Stimulated activated CD8-positive, alpha-beta memory T cell treated with anti-CD3 and anti-CD28 coated beads, Interleukin-7, amount 100 ng/mL, for 4 hours (primary cell): ENCODE data around the gene TTC28.
"Not testable (repeated sequence)": the region's sequence is repeated elsewhere in the genome, so short reads cannot be mapped to it uniquely, and the experiment has no call there.

ENCODE experiments used
- DNase-seq, 2 donors: peaks; one replicate each; pipeline ENCODE4 v3.0.0-alpha.2; 2020; ENCODE audit warnings: low read depth in 2 of 2

TTC28 gene

DNA sequence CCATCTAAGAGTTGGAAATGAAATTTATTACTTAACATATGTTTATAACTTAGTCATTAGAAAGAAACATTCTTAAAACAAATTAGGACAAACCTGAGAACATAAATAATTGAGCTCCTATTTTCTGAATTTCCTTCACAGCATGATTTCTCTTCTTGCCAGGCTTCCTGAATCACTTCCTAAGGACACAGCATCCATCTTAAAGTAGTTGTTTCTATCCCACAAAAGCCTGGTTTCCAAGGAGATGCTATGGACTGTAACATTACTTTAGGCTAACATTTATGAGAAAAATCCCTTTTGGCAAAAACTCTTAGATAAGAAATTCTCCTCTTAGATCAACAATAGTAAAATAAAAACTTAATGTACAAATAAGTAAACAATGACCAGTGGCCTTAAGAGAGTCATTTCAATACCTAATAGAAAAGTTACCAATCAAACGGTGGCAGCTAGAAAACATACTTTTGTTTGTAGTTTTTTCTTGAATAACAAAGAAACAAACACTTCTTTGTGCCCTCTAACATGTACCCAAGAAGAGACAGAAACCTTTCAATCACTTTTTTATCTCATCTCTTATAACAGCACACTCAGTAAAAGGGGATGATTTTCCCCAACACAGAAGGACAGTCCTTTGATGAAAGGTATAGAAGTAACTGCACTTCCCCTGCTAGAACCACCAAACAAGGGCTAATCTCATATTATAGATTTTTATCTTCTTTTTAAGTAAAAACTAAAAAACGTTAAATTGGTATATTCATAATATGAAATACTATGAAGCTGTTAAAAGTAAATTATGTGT, 74.5 kb downstream of the TTC28 start:
- no peak for DNase-seq

DNA sequence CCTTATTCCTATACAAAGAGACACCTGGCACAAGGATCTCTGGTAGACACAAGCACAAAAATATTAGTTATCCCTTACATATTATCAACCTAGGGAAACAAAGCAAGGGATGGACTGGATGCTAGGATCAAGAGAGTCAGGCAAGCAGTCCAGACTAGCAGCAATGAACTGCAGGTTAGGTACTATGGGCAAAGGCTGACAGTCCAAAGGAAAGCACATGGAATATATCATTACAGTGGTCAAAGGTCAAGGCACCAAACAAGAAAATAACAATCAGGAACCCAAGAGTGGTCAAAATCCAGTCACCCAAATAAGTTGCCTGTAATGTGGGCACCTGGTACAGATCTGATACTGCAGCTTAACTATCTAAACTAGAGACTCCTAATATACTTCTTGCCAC, 77.7 kb downstream of the TTC28 start:
- DNase-seq, result no peak

DNA sequence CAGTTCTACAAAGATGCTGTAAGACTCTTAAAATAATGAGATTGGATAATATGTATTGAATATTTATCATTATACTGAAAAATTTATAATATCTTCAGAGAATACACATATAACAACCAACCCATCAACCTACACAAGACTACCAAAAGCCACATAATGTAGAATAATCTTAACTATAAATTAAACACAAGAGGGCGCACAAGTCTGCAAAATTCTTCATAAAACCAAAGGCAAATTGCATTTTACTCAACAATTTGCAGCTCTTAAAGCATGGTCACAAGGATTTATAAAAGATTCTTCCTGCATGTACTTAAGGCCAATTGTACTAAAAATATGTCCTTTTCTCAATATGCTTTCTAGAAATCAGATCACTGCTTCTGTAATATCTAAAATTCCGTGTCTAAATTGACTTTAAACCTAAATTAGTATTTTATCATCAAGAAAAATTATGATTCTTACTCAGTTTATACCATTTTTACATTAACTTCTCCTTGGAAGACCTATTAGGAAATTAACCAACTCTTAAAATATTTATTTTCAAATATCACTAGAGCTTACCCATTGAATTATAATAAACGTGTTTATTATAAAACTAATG, 79.0 kb downstream of the TTC28 start:
- no peak for DNase-seq

DNA sequence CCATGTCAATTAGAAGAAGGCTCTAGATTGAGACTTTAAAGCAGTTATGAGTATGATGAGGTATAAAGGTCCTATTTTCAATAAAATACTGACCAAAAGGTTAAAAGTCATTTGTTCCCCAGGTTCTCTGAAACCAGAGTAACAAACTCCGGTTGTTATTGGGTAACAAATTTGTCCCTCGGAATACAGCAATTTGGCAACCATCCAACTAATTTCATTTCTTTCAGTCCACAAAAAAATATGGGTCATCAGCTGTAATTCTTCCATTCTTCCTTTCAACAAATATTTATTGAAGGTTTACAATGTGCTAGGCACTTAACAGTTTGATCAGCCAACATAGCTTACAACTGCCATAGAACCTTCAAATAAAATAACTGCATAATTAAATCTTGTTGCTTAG, 79.9 kb downstream of the TTC28 start:
- no peak for DNase-seq

DNA sequence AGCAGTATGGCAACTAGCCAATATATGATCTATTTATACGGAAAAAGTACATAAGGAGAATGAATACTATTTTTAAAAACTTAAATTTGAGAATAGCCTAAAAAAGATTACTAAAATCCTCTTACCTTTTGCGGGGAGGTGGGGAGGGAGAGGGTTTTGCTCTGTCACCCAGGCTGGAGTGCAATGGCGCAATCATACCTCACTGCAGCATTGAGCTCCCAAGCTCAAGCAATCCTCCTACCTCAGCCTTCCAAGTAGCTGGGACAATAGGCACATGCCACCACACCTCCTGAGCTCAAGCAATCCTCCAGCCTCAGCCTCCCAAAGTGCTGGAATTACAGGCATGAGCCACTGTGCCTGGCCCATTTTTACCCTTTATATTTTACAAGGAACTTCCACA, 82.0 kb downstream of the TTC28 start:
- DNase-seq, result no peak

DNA sequence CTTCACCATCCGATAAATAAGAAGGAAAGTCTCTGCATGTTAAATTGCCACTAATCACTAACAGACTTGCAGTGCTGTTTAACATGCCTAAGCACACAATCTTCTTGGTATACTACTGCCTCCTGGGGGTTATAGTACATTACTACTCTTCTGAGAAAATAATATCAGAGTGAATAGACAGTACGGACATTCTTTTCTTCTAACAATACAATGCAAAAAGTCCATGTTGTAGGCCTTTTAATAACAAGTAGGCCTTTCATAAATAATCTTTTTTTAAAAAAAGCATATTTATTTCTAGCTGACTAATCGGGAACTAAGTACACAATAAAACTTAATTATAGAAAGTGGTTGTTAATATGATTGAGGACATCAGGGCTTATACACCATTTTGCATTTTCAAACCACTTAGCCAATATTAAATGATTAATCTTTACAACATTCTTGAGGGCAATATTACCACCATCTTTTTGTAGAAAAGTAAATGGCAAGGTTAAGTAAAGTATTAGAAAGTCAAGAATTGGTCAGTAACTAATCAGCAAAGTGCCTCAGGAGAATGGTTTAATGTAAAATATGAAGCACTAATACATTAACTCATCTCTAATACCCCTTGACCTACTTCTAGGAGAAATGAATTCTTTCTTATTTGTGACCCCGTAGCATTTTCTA, 84.7 kb downstream of the TTC28 start:
- DNase-seq, result no peak

- no peak for DNase-seq
Observed at GRCh38 chr22:28594076-28594796, 85.4 kb downstream of the TTC28 start.

- no peak for DNase-seq
Observed at GRCh38 chr22:28593299-28593698, 86.3 kb downstream of the TTC28 start.

DNA sequence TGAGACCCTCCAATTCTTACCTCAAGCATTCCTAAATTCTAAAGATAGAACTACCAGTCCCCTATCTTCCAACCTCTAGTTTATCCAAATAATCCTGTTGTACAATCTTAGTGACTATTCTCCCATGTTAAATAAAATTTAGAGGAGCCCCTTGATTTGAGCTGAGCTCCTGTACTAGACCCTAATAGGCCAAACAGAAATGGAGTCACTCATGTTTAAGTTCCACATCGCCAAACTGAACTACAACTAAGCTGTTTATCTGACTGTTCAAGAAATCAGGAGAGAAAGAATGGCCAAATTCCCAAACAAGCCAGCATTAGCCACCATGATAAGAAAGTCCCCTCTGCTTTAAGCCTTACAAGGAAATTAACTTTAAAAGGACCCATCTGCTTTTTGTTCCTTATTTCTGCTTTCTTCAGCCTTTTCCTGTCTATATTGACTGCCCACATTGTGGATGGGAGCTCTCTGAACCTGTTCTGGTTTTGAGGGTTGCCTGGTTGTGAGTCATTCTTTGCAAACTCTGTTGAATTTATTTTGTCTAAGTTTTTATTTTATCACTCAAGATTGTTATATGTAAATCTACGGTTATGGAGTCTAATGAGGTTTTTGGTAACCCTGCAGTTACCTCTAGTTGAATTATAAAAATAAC, 90.4 kb downstream of the TTC28 start:
- DNase-seq, result no peak

DNA sequence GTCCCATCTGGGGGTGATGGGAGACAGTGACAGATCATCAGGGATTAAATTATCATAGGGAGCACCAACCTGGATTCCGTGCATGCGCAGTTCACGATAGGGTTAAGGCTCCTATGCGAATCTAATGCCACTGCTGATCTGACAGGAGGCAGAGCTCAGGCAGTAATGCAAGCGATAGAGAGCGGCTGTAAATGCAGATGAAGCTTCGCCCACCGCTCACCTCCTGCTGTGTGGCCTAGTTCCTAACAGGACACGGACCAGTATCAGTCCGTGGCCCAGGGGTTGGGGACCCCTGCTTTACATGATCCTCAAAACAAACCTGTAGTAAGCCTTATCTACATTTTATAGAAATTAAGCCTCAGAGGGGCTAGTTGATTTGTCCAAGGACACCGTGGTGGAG, 94.3 kb downstream of the TTC28 start:
- no peak for DNase-seq

DNA sequence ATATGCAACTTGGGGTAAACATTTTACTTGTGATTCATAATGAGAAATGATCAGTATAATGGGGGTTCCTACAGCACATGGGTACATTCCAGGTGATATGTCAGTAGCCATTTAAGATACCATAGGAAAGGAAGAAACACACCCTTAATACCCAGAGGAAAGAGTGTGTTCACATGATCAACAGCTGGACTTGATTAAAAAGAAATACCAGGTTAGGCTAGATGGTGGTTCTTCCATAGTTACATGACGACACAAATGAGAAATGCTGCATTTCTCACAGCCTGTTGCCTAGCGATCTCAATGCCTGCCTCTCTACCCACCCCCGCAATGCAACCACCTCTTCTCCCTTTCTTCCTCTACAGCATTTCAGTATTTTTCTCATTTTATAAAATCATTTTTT, 96.8 kb downstream of the TTC28 start:
- DNase-seq, result no peak

DNA sequence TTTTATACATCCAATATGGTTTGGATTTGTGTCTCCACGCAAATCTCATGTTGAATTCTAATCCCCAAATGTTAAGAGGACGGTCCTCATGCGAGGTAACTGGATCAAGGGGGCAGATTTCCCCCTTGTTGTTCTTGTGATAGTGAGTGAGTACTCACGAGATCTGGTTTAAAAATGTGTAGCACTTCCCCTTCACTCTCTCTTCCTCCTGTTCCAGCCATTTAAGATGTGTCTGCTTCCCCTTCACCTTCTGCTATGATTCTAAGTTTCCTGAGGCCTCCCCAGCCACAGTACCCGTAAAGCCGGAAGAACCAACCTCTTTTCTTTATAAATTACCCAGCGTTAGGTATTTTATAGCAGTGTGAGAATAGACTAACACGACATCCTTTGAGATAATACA, 98.6 kb downstream of the TTC28 start:
- DNase-seq, result no peak

GRCh38 chr22:28576162-28576561, 103.5 kb downstream of the TTC28 start:
- DNase-seq, result no peak

- DNase-seq, result no peak
Observed at GRCh38 chr22:28574159-28574788, 105.4 kb downstream of the TTC28 start.

DNA sequence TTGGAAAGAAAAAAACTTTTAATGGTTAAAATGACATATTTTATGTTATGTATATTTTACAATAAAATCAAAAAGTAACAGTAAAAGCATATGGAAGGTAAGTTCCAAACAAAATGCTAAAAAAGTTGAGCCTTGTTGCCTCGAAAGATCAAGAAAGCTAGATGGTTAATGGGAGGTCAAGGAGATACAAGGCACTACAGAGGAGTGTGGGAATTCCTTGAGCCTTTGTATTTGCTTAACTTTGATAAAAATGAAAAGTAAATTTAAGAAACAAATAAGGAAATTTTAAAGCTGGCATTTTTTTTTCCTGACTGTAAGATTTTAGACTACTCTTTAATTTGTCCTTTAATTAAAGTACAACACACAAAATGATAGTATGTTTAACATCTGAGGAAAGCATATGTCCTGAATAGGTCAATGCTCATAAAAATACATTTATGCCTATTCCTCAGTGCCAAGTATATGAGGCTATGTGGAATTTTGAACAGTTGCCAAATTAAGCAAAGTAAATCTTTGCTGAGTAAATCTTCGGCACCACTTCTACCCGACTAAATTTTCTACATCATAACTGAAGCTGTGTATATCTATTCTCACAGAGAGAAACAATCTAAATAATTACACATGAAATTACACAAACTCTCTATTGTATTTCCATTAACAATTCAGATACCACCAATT, 108.8 kb downstream of the TTC28 start:
- DNase-seq, result no peak

- not testable (repeated sequence) for DNase-seq
Observed at GRCh38 chr22:28568974-28569373, 110.7 kb downstream of the TTC28 start.

DNA sequence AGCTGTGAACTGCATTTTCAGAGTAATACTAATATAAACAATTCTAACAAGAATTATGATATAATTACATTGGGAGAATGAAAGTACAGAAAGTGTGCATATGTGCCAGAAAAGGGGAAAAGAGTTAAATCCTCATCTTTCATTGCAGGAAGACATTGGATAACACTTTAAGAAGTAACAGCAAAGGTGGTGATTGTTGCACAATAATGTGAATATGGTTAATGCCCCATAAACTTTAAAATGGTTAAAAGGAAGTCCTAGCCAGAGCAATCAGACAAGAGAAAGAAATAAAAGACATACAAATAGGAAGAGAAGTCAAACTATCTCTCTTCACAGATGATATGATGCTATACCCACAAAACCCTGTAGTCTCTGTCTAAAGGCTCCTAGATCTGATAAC, 111.5 kb downstream of the TTC28 start:
- DNase-seq, result no peak

DNA sequence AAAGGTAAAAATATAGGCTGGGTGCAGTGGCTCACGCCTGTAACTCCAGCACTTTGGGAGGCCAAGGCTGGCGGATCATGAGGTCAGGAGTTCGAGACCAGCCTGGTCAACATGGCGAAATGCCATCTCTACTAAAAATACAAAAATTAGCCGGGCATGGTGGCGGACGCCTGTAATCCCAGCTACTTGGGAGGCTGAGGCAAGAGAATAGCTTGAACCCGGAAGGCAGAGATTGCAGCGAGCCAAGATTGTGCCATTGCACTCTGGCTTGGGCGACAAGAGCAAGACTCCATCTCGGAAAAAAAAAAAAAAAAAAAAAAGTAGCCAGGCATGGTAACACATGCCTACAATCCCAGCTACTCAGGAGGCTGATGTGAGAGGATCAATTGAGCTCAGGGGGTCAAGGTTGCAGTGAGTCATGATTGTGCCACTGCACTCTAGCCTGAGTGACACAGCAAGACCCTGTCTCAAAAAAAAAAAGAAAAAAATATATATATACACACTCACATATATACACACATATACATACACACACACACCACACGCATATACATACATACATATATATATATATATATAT, 112.6 kb downstream of the TTC28 start:
- not testable (repeated sequence) for DNase-seq

- no peak for DNase-seq
Observed at GRCh38 chr22:28563636-28564035, 116.0 kb downstream of the TTC28 start.

GRCh38 chr22:28562324-28562723, 117.3 kb downstream of the TTC28 start:
- DNase-seq, result no peak

DNA sequence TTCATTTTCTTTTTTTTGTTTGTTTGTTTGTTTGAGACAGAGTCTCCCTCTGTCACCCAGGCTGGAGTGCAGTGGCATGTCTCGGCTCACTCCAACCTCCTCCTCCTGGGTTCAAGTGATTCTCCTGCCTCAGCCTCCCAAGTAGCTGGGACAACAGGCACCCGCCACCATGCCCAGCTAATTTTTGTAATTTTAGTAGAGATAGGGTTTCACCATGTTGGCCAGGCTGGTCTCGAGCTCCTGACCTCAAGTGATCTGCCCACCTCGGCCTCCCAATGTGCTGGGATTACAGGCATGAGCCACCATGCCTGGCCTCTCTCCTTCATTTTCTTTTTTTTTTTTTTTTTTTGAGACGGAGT, 118.9 kb downstream of the TTC28 start:
- not testable (repeated sequence) for DNase-seq
